Keratinocyte (primary cell): ENCODE measurements around the gene DRAM2.
"Not testable (repeated sequence)": the region's sequence is repeated elsewhere in the genome, so short reads cannot be mapped to it uniquely, and the experiment has no call there.

ENCODE experiments used
- EZH2 ChIP-seq: IDR thresholded peaks from one replicate; pipeline ENCODE4 v1.6.1; 2012; ENCODE audit warnings: inconsistent platforms, mild to moderate bottlenecking, low read length, moderate library complexity
- TF ChIP-seq, protein P1 (sequence below), 3 experiments: IDR thresholded peaks in 1 of 3; conservative IDR thresholded peaks in 1 of 3; optimal IDR thresholded peaks in 1 of 3; 2 replicates in 2 of 3; 3 replicates in 1 of 3; pipeline versions ENCODE3 to v1.5.1; 2011; ENCODE audit warnings: low read length in 3 of 3, mild to moderate bottlenecking in 3 of 3, moderate library complexity in 2 of 3, control low read depth in 1 of 3, inconsistent platforms in 1 of 3; ENCODE audit not compliant: insufficient read depth in 2 of 3; ENCODE audit errors: extremely low read depth in 1 of 3

DNA sequence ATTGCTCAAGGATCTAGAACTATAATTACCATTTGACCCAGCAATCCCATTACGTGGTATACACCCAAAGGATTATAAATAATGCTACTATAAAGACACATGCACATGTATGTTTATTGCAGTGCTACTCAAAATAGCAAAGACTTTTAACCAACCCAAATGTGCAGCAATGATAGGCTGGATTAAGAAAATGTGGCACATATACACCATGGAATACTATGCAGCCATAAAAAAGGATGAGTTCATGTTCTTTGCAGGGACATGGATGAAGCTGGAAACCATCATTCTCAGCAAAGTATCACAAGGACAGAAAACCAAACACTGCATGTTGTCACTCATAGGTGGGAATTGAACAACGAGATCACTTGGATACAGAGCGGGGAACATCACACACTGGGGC is 44.5 kb downstream of the DRAM2 start:
- TF ChIP-seq, protein P1, sequence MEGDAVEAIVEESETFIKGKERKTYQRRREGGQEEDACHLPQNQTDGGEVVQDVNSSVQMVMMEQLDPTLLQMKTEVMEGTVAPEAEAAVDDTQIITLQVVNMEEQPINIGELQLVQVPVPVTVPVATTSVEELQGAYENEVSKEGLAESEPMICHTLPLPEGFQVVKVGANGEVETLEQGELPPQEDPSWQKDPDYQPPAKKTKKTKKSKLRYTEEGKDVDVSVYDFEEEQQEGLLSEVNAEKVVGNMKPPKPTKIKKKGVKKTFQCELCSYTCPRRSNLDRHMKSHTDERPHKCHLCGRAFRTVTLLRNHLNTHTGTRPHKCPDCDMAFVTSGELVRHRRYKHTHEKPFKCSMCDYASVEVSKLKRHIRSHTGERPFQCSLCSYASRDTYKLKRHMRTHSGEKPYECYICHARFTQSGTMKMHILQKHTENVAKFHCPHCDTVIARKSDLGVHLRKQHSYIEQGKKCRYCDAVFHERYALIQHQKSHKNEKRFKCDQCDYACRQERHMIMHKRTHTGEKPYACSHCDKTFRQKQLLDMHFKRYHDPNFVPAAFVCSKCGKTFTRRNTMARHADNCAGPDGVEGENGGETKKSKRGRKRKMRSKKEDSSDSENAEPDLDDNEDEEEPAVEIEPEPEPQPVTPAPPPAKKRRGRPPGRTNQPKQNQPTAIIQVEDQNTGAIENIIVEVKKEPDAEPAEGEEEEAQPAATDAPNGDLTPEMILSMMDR (optimal IDR thresholded peaks at IDR 0.05 in 1 of 3, IDR thresholded peaks at IDR 0.05 in 1 of 3, conservative IDR thresholded peaks at IDR 0.05 in 1 of 3; ENCODE audit: extremely low read depth in 1 of 3, insufficient read depth in 2 of 3, low read length in 3 of 3) = not testable (repeated sequence)
- TF ChIP-seq EZH2 = not testable (repeated sequence)
